Activated T-cell treated with anti-CD3 and anti-CD28 coated beads for 24 hours (primary cell): ENCODE data around the gene CD101.

ENCODE experiments used
- DNase-seq: peaks from one replicate; pipeline ENCODE4 v3.0.0-alpha.2; 2020; ENCODE audit warnings: low read depth

The CD101 gene

GRCh38 chr1:117014209-117014608, 12.6 kb downstream of the CD101 start:
- DNase-seq = no peak

- no peak for DNase-seq
Measured at GRCh38 chr1:117015724-117016123, 14.2 kb downstream of the CD101 start.

GRCh38 chr1:117017062-117017461, 15.5 kb downstream of the CD101 start:
- DNase-seq = no peak

GRCh38 chr1:117017648-117018047, 16.1 kb downstream of the CD101 start:
- DNase-seq = no peak

GRCh38 chr1:117020526-117021156, 19.1 kb downstream of the CD101 start:
- no peak for DNase-seq

GRCh38 chr1:117022114-117022513, 20.6 kb downstream of the CD101 start:
- DNase-seq = no peak

GRCh38 chr1:117025568-117025967, 24.0 kb downstream of the CD101 start:
- no peak for DNase-seq

GRCh38 chr1:117026361-117026760, 24.8 kb downstream of the CD101 start:
- DNase-seq = no peak

- DNase-seq = no peak
Measured at GRCh38 chr1:117029685-117030084, 28.1 kb downstream of the CD101 start.

- no peak for DNase-seq
Measured at GRCh38 chr1:117030271-117030877, 28.8 kb downstream of the CD101 start.

GRCh38 chr1:117032266-117032665, 30.7 kb downstream of the CD101 start:
- DNase-seq = no peak

- no peak for DNase-seq
Measured at GRCh38 chr1:117032681-117033539, 31.4 kb downstream of the CD101 start.

GRCh38 chr1:117033772-117034171, 32.2 kb downstream of the CD101 start:
- DNase-seq = no peak

GRCh38 chr1:117034791-117035290, 33.3 kb downstream of the CD101 start:
- DNase-seq = no peak

GRCh38 chr1:117036018-117036461, 34.5 kb downstream of the CD101 start:
- DNase-seq = no peak

GRCh38 chr1:117037802-117038201, 36.2 kb downstream of the CD101 start:
- DNase-seq = no peak

- DNase-seq = no peak
Measured at GRCh38 chr1:117038236-117038635, 36.7 kb downstream of the CD101 start.

GRCh38 chr1:117044217-117044616, 42.7 kb downstream of the CD101 start:
- no peak for DNase-seq

GRCh38 chr1:117045644-117046043, 44.1 kb downstream of the CD101 start:
- DNase-seq = no peak

GRCh38 chr1:117046781-117047180, 45.2 kb downstream of the CD101 start:
- DNase-seq = no peak

- DNase-seq = no peak
Measured at GRCh38 chr1:117047271-117047670, 45.7 kb downstream of the CD101 start.

GRCh38 chr1:117049857-117050256, 48.3 kb downstream of the CD101 start:
- DNase-seq = no peak
